PC-3 (cell line): ENCODE results near the gene DPF3. TPM values are rescaled to one million over a fixed set of nuclear protein-coding genes. Genes with fewer than 3 reads are reported as not detected.

Source experiments
- ATAC-seq: fragments of 200-7000 bp; cut with Tn5 transposase; 2 replicates; pipeline ENCODE4 v1.9.1; 2020; ENCODE audit warnings: mild to moderate bottlenecking, moderate library complexity
- BruUV-seq: library from RNA; stranded (reverse); fragments of 400-500 nt; replicated peaks from 2 replicates; lab custom pipeline; 2021; lab: Mats Ljungman, UMichigan
- CTCF ChIA-PET: fragments of 300-600 bp; sonication (Branson Sonifier 250); formaldehyde crosslinking; loops from one replicate; lab custom pipeline; 2022; ENCODE audit warnings: antibody characterized with exemption; lab: Charles Lee
- POLR2A ChIA-PET: fragments of 300-600 bp; sonication (Branson Sonifier 250); formaldehyde crosslinking; loops from one replicate; lab custom pipeline; 2022; ENCODE audit warnings: antibody characterized with exemption; ENCODE audit not compliant: unreplicated experiment; lab: Charles Lee
- DNase-seq: peaks from one replicate; pipeline ENCODE4 v3.0.0-alpha.2; 2015
- H2AFZ ChIP-seq: fragments of 300-600 bp; sonication (generic); 2 replicates; pipeline ENCODE4 v1.6.0; 2016; ENCODE audit warnings: antibody characterized with exemption, low read length
- H3F3A ChIP-seq: fragments of 300-600 bp; sonication (generic); one replicate; pipeline ENCODE4 v1.6.0; 2017; ENCODE audit warnings: antibody characterized with exemption, low read length, control low read depth, mild to moderate bottlenecking; ENCODE audit not compliant: unreplicated experiment
- H3K27ac ChIP-seq: fragments of 300-600 bp; sonication (generic); 2 replicates; pipeline ENCODE4 v1.5.1; 2016; ENCODE audit warnings: mild to moderate bottlenecking, low read length
- H3K27me3 ChIP-seq: fragments of 300-600 bp; sonication (generic); 2 replicates; pipeline ENCODE4 v1.6.1; 2016; ENCODE audit warnings: low read length, mixed read lengths
- H3K36me3 ChIP-seq: fragments of 300-600 bp; sonication (generic); 2 replicates; pipeline ENCODE4 v1.6.1; 2016; ENCODE audit warnings: low read depth, mixed run types, low read length, mixed read lengths
- H3K4me1 ChIP-seq: fragments of 300-600 bp; sonication (generic); 2 replicates; pipeline ENCODE4 v1.5.1; 2016; ENCODE audit warnings: low read length; ENCODE audit not compliant: insufficient read depth
- H3K4me2 ChIP-seq: fragments of 300-600 bp; sonication (generic); 2 replicates; pipeline ENCODE4 v1.6.0; 2016; ENCODE audit warnings: low read length
- H3K4me3 ChIP-seq: fragments of 300-600 bp; sonication (generic); 2 replicates; pipeline ENCODE4 v1.5.1; 2016; ENCODE audit warnings: mild to moderate bottlenecking, low read length, mixed read lengths
- H3K79me2 ChIP-seq: fragments of 300-600 bp; sonication (generic); 2 replicates; pipeline ENCODE4 v1.6.1; 2017; ENCODE audit warnings: low read length, mixed read lengths
- H3K9ac ChIP-seq: fragments of 300-600 bp; sonication (generic); 2 replicates; pipeline ENCODE4 v1.6.0; 2016; ENCODE audit warnings: mild to moderate bottlenecking, low read length
- H3K9me2 ChIP-seq: fragments of 300-600 bp; sonication (generic); replicated peaks from 2 replicates; pipeline ENCODE4 v1.6.1; 2016; ENCODE audit warnings: mixed run types, low read length, mixed read lengths
- H3K9me3 ChIP-seq: fragments of 300-600 bp; sonication (generic); 2 replicates; pipeline ENCODE4 v1.6.1; 2016; ENCODE audit warnings: low read length, mixed read lengths
- H4K20me1 ChIP-seq: fragments of 300-600 bp; sonication (generic); 2 replicates; pipeline ENCODE4 v1.6.1; 2016; ENCODE audit warnings: low read length, mixed read lengths
- CTCF ChIP-seq: fragments of 300-600 bp; sonication (generic); conservative IDR thresholded peaks from 2 replicates; pipeline ENCODE4 v1.5.1; 2017; ENCODE audit warnings: antibody characterized with exemption, low read depth, mild to moderate bottlenecking, low read length
- EZH2 ChIP-seq: fragments of 300-600 bp; sonication (generic); IDR thresholded peaks from one replicate; pipeline ENCODE4 v1.6.1; 2017; ENCODE audit warnings: antibody characterized with exemption, mild to moderate bottlenecking, low read length; ENCODE audit not compliant: unreplicated experiment
- EZH2phosphoT487 ChIP-seq: fragments of 300-600 bp; sonication (generic); IDR thresholded peaks from 2 replicates; pipeline ENCODE4 v1.6.1; 2018; ENCODE audit warnings: mild to moderate bottlenecking, antibody characterized with exemption, low read length, borderline replicate concordance
- intact Hi-C: fragments of 100-400 bp; cut with micrococcal nuclease; formaldehyde crosslinking; loops from 2 replicates; pipeline ENCODE4 v1.9.0; 2023
- total RNA-seq: library from RNA; depleted of rRNA; stranded (reverse); fragments of >200 nt; gene quantifications from 2 replicates; pipeline ENCODE4 v1.2.3, GENCODE V29; 2014

Gene DPF3
- total RNA-seq, 1 experiment from 2014 or later: 16.6 TPM

GRCh38 chr14:72777636-72778035 is 116.3 kb downstream of the DPF3 start:
- DNase-seq (no peak), ATAC-seq (no peak)
- Histone ChIP-seq H3F3A (no peaks in the 10 kb centered on the region), H2AFZ (no peak overlapping the region), H3K79me2 (no peaks in the 10 kb centered on the region), H3K4me2 (no peak overlapping the region), H3K36me3 (peaks cover 2% of the 10 kb centered on the region; the same call in 1 of the 2 replicates), H3K4me3 (no peak overlapping the region), H3K9me3 (no peaks in the 10 kb centered on the region), H3K27me3 (no peaks in the 10 kb centered on the region), H3K9ac (no peak overlapping the region), H3K4me1 (peaks cover 9% of the 10 kb centered on the region; the same call in 1 of the 2 replicates), H3K27ac (no peak overlapping the region), H3K9me2 (no peaks in the 10 kb centered on the region), H4K20me1 (peaks cover 6% of the 10 kb centered on the region; the same call in 1 of the 2 replicates)
- CTCF ChIA-PET: no interaction called here
- TF ChIP-seq CTCF: no peak
- no peak for TF ChIP-seq EZH2phosphoT487
- TF ChIP-seq EZH2: no peak
- intact Hi-C loops: no loop called here
- POLR2A ChIA-PET: no interaction called here
- BruUV-seq: no TSS peak

- CTCF ChIA-PET: interaction anchor here (0.5 kb wide), 1 partner anchor 402 kb away, joined by 3 read pairs; no protein-coding TSS in a partner anchor
- no peak overlapping the region for H2AFZ ChIP-seq
- DNase-seq: no peak
- H4K20me1 ChIP-seq: peaks cover 6% of the 10 kb centered on the region; the same call in 1 of the 2 replicates
- H3K27me3 ChIP-seq: no peaks in the 10 kb centered on the region
- H3K4me3 ChIP-seq: no peak overlapping the region
- H3K79me2 ChIP-seq: no peaks in the 10 kb centered on the region
- BruUV-seq: no TSS peak
- POLR2A ChIA-PET: no interaction called here
- no peaks in the 10 kb centered on the region for H3F3A ChIP-seq
- H3K9me3 ChIP-seq: no peaks in the 10 kb centered on the region
- no peak overlapping the region for H3K27ac ChIP-seq
- intact Hi-C loops: no loop called here
- H3K4me1 ChIP-seq: peaks cover 4% of the 10 kb centered on the region; the same call in 1 of the 2 replicates
- peaks cover 2% of the 10 kb centered on the region; the same call in 1 of the 2 replicates for H3K36me3 ChIP-seq
- no peak for ATAC-seq
- H3K9me2 ChIP-seq: no peaks in the 10 kb centered on the region
- TF ChIP-seq EZH2 (no peak), CTCF (no peak), EZH2phosphoT487 (no peak)
- H3K9ac ChIP-seq: no peak overlapping the region
- H3K4me2 ChIP-seq: no peak overlapping the region
These were observed 117.1 kb downstream of the DPF3 start for GRCh38 chr14:72776701-72777261.

- Histone ChIP-seq H3F3A (no peaks in the 10 kb centered on the region), H3K9me2 (no peaks in the 10 kb centered on the region), H3K4me3 (no peak overlapping the region), H3K36me3 (peaks cover 2% of the 10 kb centered on the region; the same call in 1 of the 2 replicates), H3K9ac (no peak overlapping the region), H3K4me1 (no peaks in the 10 kb centered on the region), H3K27ac (no peak overlapping the region), H3K79me2 (no peaks in the 10 kb centered on the region), H3K27me3 (no peaks in the 10 kb centered on the region), H3K4me2 (no peak overlapping the region), H4K20me1 (peaks cover 6% of the 10 kb centered on the region; the same call in 1 of the 2 replicates), H3K9me3 (no peaks in the 10 kb centered on the region), H2AFZ (no peak overlapping the region)
- intact Hi-C loops: no loop called here
- CTCF ChIA-PET: no interaction called here
- DNase-seq (no peak), ATAC-seq (peak; percentile 37; the same call in 1 of the 2 replicates)
- POLR2A ChIA-PET: no interaction called here
- BruUV-seq: no TSS peak
- no peak for TF ChIP-seq CTCF
- TF ChIP-seq EZH2: no peak
- TF ChIP-seq EZH2phosphoT487: no peak
These were observed 117.9 kb downstream of the DPF3 start for GRCh38 chr14:72775923-72776554.
